GM23248 (cell line): ENCODE data around the gene KRI1. TPM values are rescaled to one million over a fixed set of nuclear protein-coding genes. Genes with fewer than 3 reads are reported as not detected.
A peak's percentile ranks its signal among the peaks of the same experiment; 100 is the strongest.

Experiments used
- DNase-seq: peaks from one replicate; pipeline ENCODE4 v3.0.0-alpha.2; 2015
- H2AFZ ChIP-seq: fragments of 200-600 bp; sonication (generic); 2 replicates; pipeline ENCODE4 v1.6.1; 2016; ENCODE audit warnings: antibody characterized with exemption
- H3F3A ChIP-seq: fragments of 200-600 bp; sonication (generic); 2 replicates; pipeline ENCODE4 v1.6.1; 2016; ENCODE audit warnings: mild to moderate bottlenecking, antibody characterized with exemption, mixed run types; ENCODE audit not compliant: insufficient read depth
- H3K27ac ChIP-seq: fragments of 200-600 bp; sonication (generic); 2 replicates; pipeline ENCODE4 v1.5.1; 2016; ENCODE audit warnings: mild to moderate bottlenecking
- H3K27me3 ChIP-seq: fragments of 200-600 bp; sonication (generic); replicated peaks from 2 replicates; pipeline ENCODE4 v1.6.1; 2016; ENCODE audit warnings: mild to moderate bottlenecking; ENCODE audit not compliant: insufficient read depth
- H3K36me3 ChIP-seq: fragments of 200-600 bp; sonication (generic); 2 replicates; pipeline ENCODE4 v1.6.1; 2016; ENCODE audit warnings: low read depth, mild to moderate bottlenecking
- H3K4me1 ChIP-seq: fragments of 200-600 bp; sonication (generic); 2 replicates; pipeline ENCODE4 v1.6.1; 2016; ENCODE audit warnings: mild to moderate bottlenecking; ENCODE audit not compliant: insufficient read depth
- H3K4me2 ChIP-seq: fragments of 200-600 bp; sonication (generic); one replicate; pipeline ENCODE4 v1.6.1; 2016; ENCODE audit warnings: mild to moderate bottlenecking; ENCODE audit not compliant: unreplicated experiment
- H3K4me3 ChIP-seq: fragments of 200-600 bp; sonication (generic); 2 replicates; pipeline ENCODE4 v1.5.1; 2016; ENCODE audit warnings: mild to moderate bottlenecking
- H3K79me2 ChIP-seq: fragments of 200-600 bp; sonication (generic); 2 replicates; pipeline ENCODE4 v1.6.1; 2016; ENCODE audit warnings: mild to moderate bottlenecking; ENCODE audit not compliant: insufficient read depth
- H3K9ac ChIP-seq: fragments of 200-600 bp; sonication (generic); 2 replicates; pipeline ENCODE4 v1.6.1; 2016; ENCODE audit warnings: mild to moderate bottlenecking
- H3K9me2 ChIP-seq: fragments of 200-600 bp; sonication (generic); 2 replicates; pipeline ENCODE4 v1.6.1; 2016; ENCODE audit warnings: mixed run types, mild to moderate bottlenecking, moderate library complexity; ENCODE audit not compliant: insufficient read depth
- H3K9me3 ChIP-seq: fragments of 200-600 bp; sonication (generic); one replicate; pipeline ENCODE4 v1.6.1; 2017; ENCODE audit warnings: low read depth
- H4K20me1 ChIP-seq: fragments of 200-600 bp; sonication (generic); 2 replicates; pipeline ENCODE4 v1.6.0; 2016; ENCODE audit not compliant: insufficient read depth
- EZH2 ChIP-seq: fragments of 200-600 bp; sonication (generic); IDR thresholded peaks from 2 replicates; pipeline ENCODE4 v1.6.1; 2018; ENCODE audit warnings: antibody characterized with exemption, mild to moderate bottlenecking; ENCODE audit not compliant: insufficient read depth, poor library complexity, severe bottlenecking
- EZH2phosphoT487 ChIP-seq: fragments of 200-600 bp; sonication (generic); IDR thresholded peaks from 2 replicates; pipeline ENCODE4 v1.6.1; 2018; ENCODE audit warnings: antibody characterized with exemption, moderate library complexity, mild to moderate bottlenecking, low read depth; ENCODE audit not compliant: insufficient read depth
- WGBS, 2 experiments: methylation state at CpG; one replicate each; pipeline ENCODE4 v1.1.6; 2015 to 2017; ENCODE audit warnings: low lambda C conversion rate in 2 of 2, low coverage in 1 of 2; ENCODE audit errors: missing lambda C conversion rate in 2 of 2; 5-methylcytosine and 5-hydroxymethylcytosine counted together
- in situ Hi-C: fragments of 300-500 bp; cut with MboI; formaldehyde crosslinking; loops from 2 replicates; pipeline ENCODE4 v1.15.0; 2020
- polyA plus RNA-seq: library from polyadenylated mRNA; unstranded; fragments of >200 nt; fragmentation: Nextera tagmentation; extraction: Ambion mirVana; gene quantifications from 2 replicates; pipeline ENCODE4 v1.2.1, GENCODE V29; 2016
- total RNA-seq: library from RNA; depleted of rRNA; stranded (reverse); fragments of >200 nt; shearing (Covaris generic); gene quantifications from 2 replicates; pipeline ENCODE4 v1.2.3, GENCODE V29; 2014; rRNA removed

The KRI1 gene
- 10.5 and 11.3 TPM in 2 replicates for total RNA-seq
- polyA plus RNA-seq: 14.9 and 15.1 TPM in 2 replicates

DNA sequence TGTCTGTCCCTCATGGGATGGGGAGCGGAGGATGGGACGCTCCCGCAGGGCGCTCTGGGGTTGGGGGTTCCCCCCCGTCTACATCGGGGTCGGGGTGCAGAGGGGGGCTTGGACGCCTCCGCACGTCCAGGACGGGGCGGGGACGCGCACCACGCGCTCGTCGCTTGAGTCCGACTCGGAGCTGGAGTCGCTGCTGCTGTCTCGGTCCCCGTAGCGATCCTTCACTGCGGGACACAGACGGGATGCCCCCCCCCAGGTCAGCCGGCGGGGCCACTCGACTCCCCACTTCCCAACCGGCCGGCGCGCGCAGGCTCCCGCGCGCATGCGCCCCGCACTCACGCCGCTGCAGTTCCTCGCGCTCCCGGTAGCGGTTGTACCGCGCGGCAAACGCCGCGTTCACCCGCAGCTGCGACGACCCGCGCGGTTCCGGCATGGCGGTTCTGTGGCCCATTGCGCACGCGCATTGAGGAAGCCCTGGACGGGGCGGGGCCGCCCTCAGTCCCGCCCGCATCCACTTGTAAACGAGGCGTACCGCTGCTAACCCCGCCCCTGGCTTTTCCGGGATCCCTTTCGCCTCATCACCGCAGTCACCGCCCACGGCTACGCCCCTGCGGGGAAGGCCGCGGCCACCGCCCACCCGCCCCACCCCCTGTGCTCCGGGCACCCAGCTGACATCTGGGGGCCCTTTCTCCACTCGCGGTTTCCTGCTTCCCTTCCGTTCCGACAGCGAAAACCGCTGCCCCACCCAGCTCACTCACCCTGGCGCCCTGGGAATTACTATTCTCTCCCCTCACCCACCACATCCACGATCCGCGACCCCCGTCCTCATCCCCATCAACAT is at the start of gene KRI1:
Gene KRI1, minus strand, starts transcription at position 444 of the 841 bp plus-strand sequence. Its CDS starts 11 bp downstream, at position 433.
- Histone ChIP-seq H3K4me3 (peak within 1 kb of the TSS; percentile 80), H3K27me3 (no peaks in the 10 kb centered on the region), H3K79me2 (peaks cover 28% of the 10 kb centered on the region), H3K4me1 (peaks cover 18% of the 10 kb centered on the region; the same call in 1 of the 2 replicates), H4K20me1 (no peaks in the 10 kb centered on the region), H3K4me2 (peak within 1 kb of the TSS; percentile 75), H3K9me3 (no peaks in the 10 kb centered on the region), H3F3A (peaks cover 8% of the 10 kb centered on the region), H3K9ac (peak within 1 kb of the TSS; percentile 87), H3K27ac (peak within 1 kb of the TSS; percentile 64), H3K9me2 (no peaks in the 10 kb centered on the region), H3K36me3 (no peaks in the 10 kb centered on the region), H2AFZ (peak within 1 kb of the TSS; percentile 90)
- WGBS, 2 experiments: 1 to 2% methylated on average over 53 to 70 of the region's 94 CpGs
- peak; percentile 99 for DNase-seq
- in situ Hi-C loops: no loop called here
- TF ChIP-seq EZH2phosphoT487 (no peak), EZH2 (no peak)

DNA sequence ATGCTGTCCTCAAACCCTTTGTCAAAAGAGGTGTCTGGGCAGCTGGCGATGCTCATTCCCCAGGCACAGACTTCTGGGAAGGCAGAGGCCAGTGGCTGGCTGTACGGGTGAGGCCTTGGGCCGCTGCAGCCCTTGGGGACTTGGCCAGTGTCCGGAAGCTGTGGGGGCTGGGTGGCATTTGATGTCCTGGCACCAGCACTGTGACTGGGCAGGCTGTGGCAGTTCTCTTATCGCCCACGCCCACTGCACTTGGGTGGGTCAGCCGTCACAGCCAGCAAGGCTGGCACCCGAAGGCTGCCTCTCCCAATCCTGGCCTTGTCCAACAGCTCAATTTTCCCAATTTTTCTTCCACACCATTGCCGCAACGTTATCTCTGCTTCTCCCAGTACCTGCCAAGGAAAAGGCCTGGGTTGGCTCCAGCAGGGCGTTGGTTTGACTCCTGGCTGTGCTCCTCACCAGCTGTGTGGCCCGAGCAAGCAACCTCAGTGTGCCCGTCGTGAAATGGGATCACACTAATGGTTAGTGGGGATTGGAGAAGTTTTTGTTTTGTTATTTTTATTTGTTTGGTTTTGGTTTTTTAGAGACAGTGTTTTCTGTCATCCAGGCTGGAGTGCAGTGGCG is 46.8 kb upstream of the KRI1 start:
- in situ Hi-C loops: no loop called here
- H3K9ac ChIP-seq: no peak overlapping the region
- H4K20me1 ChIP-seq: no peaks in the 10 kb centered on the region
- H3K36me3 ChIP-seq: no peaks in the 10 kb centered on the region
- H3K4me1 ChIP-seq: peaks cover 11% of the 10 kb centered on the region
- no peak for TF ChIP-seq EZH2
- no peak for TF ChIP-seq EZH2phosphoT487
- DNase-seq: peak; percentile 35
- peaks cover 2% of the 10 kb centered on the region; the same call in 1 of the 2 replicates for H3F3A ChIP-seq
- H3K27ac ChIP-seq: no peak overlapping the region
- no peaks in the 10 kb centered on the region for H3K9me3 ChIP-seq
- peak overlapping the region; percentile 59; the same call in 1 of the 2 replicates for H2AFZ ChIP-seq
- no peaks in the 10 kb centered on the region for H3K9me2 ChIP-seq
- no peaks in the 10 kb centered on the region for H3K79me2 ChIP-seq
- no peaks in the 10 kb centered on the region for H3K27me3 ChIP-seq
- WGBS, 2 experiments: 34 to 37% methylated on average over 15 of the region's 15 CpGs
- no peak overlapping the region for H3K4me3 ChIP-seq
- H3K4me2 ChIP-seq: no peak overlapping the region

DNA sequence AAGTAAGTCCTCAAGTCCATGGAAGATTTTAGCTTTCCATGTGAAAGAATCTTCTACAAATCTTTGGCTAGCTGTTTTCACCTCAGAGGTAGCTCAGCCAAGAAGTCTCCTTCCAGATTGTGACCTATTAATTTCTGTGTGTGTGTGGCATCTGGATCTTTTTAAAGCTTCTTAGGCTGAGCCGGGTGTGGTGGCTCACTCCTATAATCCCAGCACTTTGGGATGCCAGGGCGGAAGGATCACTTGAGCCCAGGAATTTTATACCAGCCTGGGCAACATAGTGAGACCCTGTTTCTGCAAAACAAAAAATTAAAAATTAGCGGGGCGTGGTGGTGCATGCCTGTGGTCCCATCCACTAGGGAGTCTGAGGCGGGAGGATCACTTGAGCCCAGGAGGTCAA is 46.1 kb upstream of the KRI1 start:
- DNase-seq: no peak
- no peaks in the 10 kb centered on the region for H3K27me3 ChIP-seq
- peaks cover 8% of the 10 kb centered on the region for H3K4me1 ChIP-seq
- in situ Hi-C loops: no loop called here
- no peaks in the 10 kb centered on the region for H3K9me3 ChIP-seq
- H3F3A ChIP-seq: no peaks in the 10 kb centered on the region
- no peaks in the 10 kb centered on the region for H3K9me2 ChIP-seq
- H3K79me2 ChIP-seq: no peaks in the 10 kb centered on the region
- H3K4me2 ChIP-seq: no peak overlapping the region
- H3K36me3 ChIP-seq: no peaks in the 10 kb centered on the region
- no peaks in the 10 kb centered on the region for H4K20me1 ChIP-seq
- no peak overlapping the region for H2AFZ ChIP-seq
- H3K9ac ChIP-seq: no peak overlapping the region
- H3K27ac ChIP-seq: no peak overlapping the region
- no peak for TF ChIP-seq EZH2phosphoT487
- TF ChIP-seq EZH2: no peak
- no peak overlapping the region for H3K4me3 ChIP-seq
- WGBS, 2 experiments: 76% methylated on average over 5 of the region's 5 CpGs

DNA sequence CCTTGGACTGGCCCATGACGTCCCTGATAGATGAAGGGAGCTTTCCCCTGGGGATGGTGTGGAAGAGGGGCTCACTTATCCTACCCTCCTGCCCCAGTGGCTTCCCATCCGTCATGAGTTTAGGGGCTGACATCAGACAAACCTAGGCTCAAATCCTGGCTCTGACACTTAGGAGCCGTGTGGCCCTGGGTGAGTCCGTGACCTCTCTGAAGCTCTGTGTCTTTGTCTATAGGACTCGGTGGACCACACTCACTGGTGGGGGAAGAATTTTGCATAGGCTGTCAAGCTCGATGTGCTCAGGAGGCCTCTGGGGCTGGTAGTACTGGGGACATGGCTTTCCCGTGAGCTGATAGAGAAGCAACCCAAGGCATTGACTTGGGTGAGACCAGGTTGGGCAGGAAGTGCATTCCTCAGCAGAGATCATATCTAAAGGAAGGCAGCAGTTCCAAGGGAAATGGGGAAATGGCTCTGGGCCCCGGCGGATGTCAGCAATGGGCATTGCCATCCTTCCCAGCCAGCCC is 38.7 kb upstream of the KRI1 start:
- WGBS, 2 experiments: 92 to 93% methylated on average over 9 of the region's 9 CpGs
- no peak for DNase-seq

More for the DNA sequence above, 38.7 kb upstream of the KRI1 start:
- no peaks in the 10 kb centered on the region for H3F3A ChIP-seq
- H3K4me3 ChIP-seq: no peak overlapping the region
- no peaks in the 10 kb centered on the region for H3K79me2 ChIP-seq
- no peak overlapping the region for H3K4me2 ChIP-seq
- no peak overlapping the region for H2AFZ ChIP-seq
- in situ Hi-C loops: no loop called here
- H3K9me2 ChIP-seq: no peaks in the 10 kb centered on the region
- H3K27ac ChIP-seq: no peak overlapping the region
- H4K20me1 ChIP-seq: no peaks in the 10 kb centered on the region
- 0 out of 2 replicates have a peak, but pooled peaks cover 3% of the 10 kb centered on the region for H3K27me3 ChIP-seq
- H3K9me3 ChIP-seq: no peaks in the 10 kb centered on the region
- no peak overlapping the region for H3K9ac ChIP-seq
- no peaks in the 10 kb centered on the region for H3K36me3 ChIP-seq
- 0 out of 2 replicates have a peak, but pooled peaks cover 3% of the 10 kb centered on the region for H3K4me1 ChIP-seq
- TF ChIP-seq EZH2 (no peak), EZH2phosphoT487 (no peak)
